Activated CD8-positive, alpha-beta T cell treated with anti-CD3 and anti-CD28 coated beads for 36 hours (primary cell): ENCODE measurements around the gene ATOSB. TPM values are rescaled to one million over a fixed set of nuclear protein-coding genes. Genes with fewer than 3 reads are reported as not detected.

Experiments
- ATAC-seq: fragments of 200-7000 bp; cut with Tn5 transposase; one replicate; pipeline ENCODE4 v1.10.0; 2021; ENCODE audit warnings: mild to moderate bottlenecking, moderate library complexity
- CTCF ChIA-PET: fragments of 350-600 bp; sonication (Branson Sonifier 250); formaldehyde crosslinking; loops from one replicate; lab custom pipeline; 2021; ENCODE audit warnings: antibody characterized with exemption; lab: Charles Lee
- POLR2A ChIA-PET: fragments of 350-600 bp; sonication (Branson Sonifier 250); formaldehyde crosslinking; loops from one replicate; lab custom pipeline; 2021; ENCODE audit warnings: antibody characterized with exemption; lab: Charles Lee
- DNase-seq: peaks from one replicate; pipeline ENCODE4 v3.0.0-alpha.2; 2020
- H3K27ac Mint-ChIP-seq: one replicate; pipeline ENCODE4 v1.8.0; 2021; ENCODE audit warnings: mild to moderate bottlenecking, mixed read lengths
- H3K27me3 Mint-ChIP-seq: one replicate; pipeline ENCODE4 v1.8.0; 2021; ENCODE audit warnings: mixed read lengths
- H3K36me3 Mint-ChIP-seq: one replicate; pipeline ENCODE4 v1.8.0; 2021; ENCODE audit warnings: low read depth, mixed read lengths
- H3K4me1 Mint-ChIP-seq: one replicate; pipeline ENCODE4 v1.8.0; 2021; ENCODE audit warnings: low read depth, mixed read lengths
- H3K4me3 Mint-ChIP-seq: one replicate; pipeline ENCODE4 v1.8.0; 2021; ENCODE audit warnings: mild to moderate bottlenecking, moderate library complexity, mixed read lengths
- H3K9me3 Mint-ChIP-seq: one replicate; pipeline ENCODE4 v1.8.0; 2021; ENCODE audit warnings: mixed read lengths
- CTCF ChIP-seq: fragments of 200-600 bp; IDR thresholded peaks from one replicate; pipeline ENCODE4 v1.8.0; 2022; ENCODE audit warnings: antibody characterized with exemption, mild to moderate bottlenecking
- intact Hi-C: fragments of 100-400 bp; cut with micrococcal nuclease; formaldehyde crosslinking; loops from one replicate; pipeline ENCODE4 v1.10.0; 2022
- total RNA-seq, 2 experiments: library from RNA; stranded (reverse); gene quantifications; one replicate each; pipeline ENCODE4 v1.2.3, GENCODE V29; 2021

The ATOSB gene
- total RNA-seq, 2 experiments from 2014 or later, result 5.9 to 6.0 TPM

- TF ChIP-seq CTCF, result no peak
- ATAC-seq (no peak), DNase-seq (no peak)
- Mint-ChIP-seq H3K4me1 (peaks cover 29% of the 10 kb centered on the region), H3K27me3 (no peaks in the 10 kb centered on the region), H3K27ac (no peak overlapping the region), H3K4me3 (no peak overlapping the region), H3K9me3 (no peaks in the 10 kb centered on the region), H3K36me3 (no peaks in the 10 kb centered on the region)
- ChIA-PET POLR2A (interaction anchor here (1.1 kb wide), 1 partner anchor 12 kb away, joined by 3 read pairs; the partner anchor contains the start of gene PIGO), CTCF (interaction anchor here (1.3 kb wide), 1 partner anchor 17 kb away, joined by 3 read pairs; no protein-coding TSS in a partner anchor)
- intact Hi-C loops, result no loop called here
These were observed 6.6 kb downstream of the ATOSB start for GRCh38 chr9:35108946-35109575.

GRCh38 chr9:35108461-35108860 lies 7.2 kb downstream of the ATOSB start:
- TF ChIP-seq CTCF, result no peak
- H3K4me3 Mint-ChIP-seq, result no peak overlapping the region

GRCh38 chr9:35107297-35108290 lies 8.1 kb downstream of the ATOSB start:
- no peak overlapping the region for H3K4me3 Mint-ChIP-seq
- ChIA-PET POLR2A (interaction anchor here (1.1 kb wide), 1 partner anchor 11 kb away, joined by 3 read pairs; the partner anchor contains the start of gene PIGO), CTCF (interaction anchor here (1.2 kb wide), 1 partner anchor 10 kb away, joined by 3 read pairs; no protein-coding TSS in a partner anchor)
- H3K4me1 Mint-ChIP-seq, result peaks cover 26% of the 10 kb centered on the region
- ATAC-seq (no peak), DNase-seq (no peak)
- no peak overlapping the region for H3K27ac Mint-ChIP-seq
- no peaks in the 10 kb centered on the region for H3K27me3 Mint-ChIP-seq
- H3K9me3 Mint-ChIP-seq, result no peaks in the 10 kb centered on the region
- intact Hi-C loops, result no loop called here
- TF ChIP-seq CTCF, result no peak
- peaks cover 3% of the 10 kb centered on the region for H3K36me3 Mint-ChIP-seq

More at GRCh38 chr9:35108461-35108860, 7.2 kb downstream of the ATOSB start:
- no peaks in the 10 kb centered on the region for H3K36me3 Mint-ChIP-seq
- H3K27ac Mint-ChIP-seq, result no peak overlapping the region
- ATAC-seq (no peak), DNase-seq (no peak)
- ChIA-PET CTCF (interaction anchor here (1.3 kb wide), 1 partner anchor 16 kb away, joined by 3 read pairs; no protein-coding TSS in a partner anchor), POLR2A (interaction anchor here (1.1 kb wide), 1 partner anchor 12 kb away, joined by 3 read pairs; the partner anchor contains the start of gene PIGO)
- H3K9me3 Mint-ChIP-seq, result no peaks in the 10 kb centered on the region
- intact Hi-C loops, result no loop called here
- H3K27me3 Mint-ChIP-seq, result no peaks in the 10 kb centered on the region
- H3K4me1 Mint-ChIP-seq, result peaks cover 28% of the 10 kb centered on the region

GRCh38 chr9:35106343-35106730 lies 9.3 kb downstream of the ATOSB start:
- no peaks in the 10 kb centered on the region for H3K27me3 Mint-ChIP-seq
- H3K36me3 Mint-ChIP-seq, result peaks cover 14% of the 10 kb centered on the region
- DNase-seq (no peak), ATAC-seq (no peak)
- H3K27ac Mint-ChIP-seq, result no peak overlapping the region
- H3K4me3 Mint-ChIP-seq, result no peak overlapping the region
- H3K9me3 Mint-ChIP-seq, result no peaks in the 10 kb centered on the region
- intact Hi-C loops, result no loop called here
- peaks cover 23% of the 10 kb centered on the region for H3K4me1 Mint-ChIP-seq
- ChIA-PET POLR2A (interaction anchor here (1.1 kb wide), 1 partner anchor 26 kb away, joined by 3 read pairs; the partner anchor contains the start of gene FANCG), CTCF (interaction anchor here (1.2 to 1.4 kb wide), 2 partner anchors 10 to 11 kb away, joined by 3 read pairs; partner anchors contain the start of gene ATOSB)
- TF ChIP-seq CTCF, result no peak
